ENCODE measurements around the gene FADS3. TPM values are rescaled to one million over a fixed set of nuclear protein-coding genes. Genes with fewer than 3 reads are reported as not detected.

The FADS3 gene
- total RNA-seq, 4 donors from 2014 or later, result 10.9 to 27.8 (median 18.3) TPM

GRCh38 chr11:61862714-61863547 lies 28.4 kb downstream of the FADS3 start:
- intact Hi-C loops (cut with DNase I; ENCODE audit: low total_unique reads), result no loop called here
- no peak for DNase-seq (ENCODE audit: low spot score in 2 of 2)
- WGBS, 2 donors, result 93 to 94% methylated on average over 18 of the region's 18 CpGs
- no peak overlapping the region for H3K4me3 ChIP-seq (ENCODE audit: low read depth, poor library complexity, severe bottlenecking)
- TF ChIP-seq CTCF (IDR thresholded peaks at IDR 0.05) (no peak), POLR2A (IDR thresholded peaks at IDR 0.05) (no peak)

- DNase-seq (ENCODE audit: low spot score in 2 of 2), result no peak
- TF ChIP-seq CTCF (IDR thresholded peaks at IDR 0.05) (no peak), POLR2A (IDR thresholded peaks at IDR 0.05) (no peak)
- no peak overlapping the region for H3K4me3 ChIP-seq (ENCODE audit: low read depth, poor library complexity, severe bottlenecking)
- intact Hi-C loops (cut with DNase I; ENCODE audit: low total_unique reads), result no loop called here
- WGBS, 2 donors, result 71 to 74% methylated on average over 9 of the region's 9 CpGs
Measured at GRCh38 chr11:61861634-61862033, 29.7 kb downstream of the FADS3 start.

GRCh38 chr11:61860054-61860903 lies 31.1 kb downstream of the FADS3 start:
- H3K4me3 ChIP-seq (ENCODE audit: low read depth, poor library complexity, severe bottlenecking), result no peak overlapping the region
- 57 to 69% methylated on average over 16 of the region's 16 CpGs for WGBS, 2 donors
- TF ChIP-seq POLR2A (IDR thresholded peaks at IDR 0.05), result no peak
- TF ChIP-seq CTCF (IDR thresholded peaks at IDR 0.05), result no peak
- DNase-seq (ENCODE audit: low spot score in 2 of 2), result peak in 1 of 2 donors; percentile 34
- intact Hi-C loops (cut with DNase I; ENCODE audit: low total_unique reads), result no loop called here

GRCh38 chr11:61855939-61856680 lies 35.2 kb downstream of the FADS3 start:
- 77 to 80% methylated on average over 10 to 12 of the region's 12 CpGs for WGBS, 2 donors
- intact Hi-C loops (cut with DNase I; ENCODE audit: low total_unique reads), result no loop called here
- no peak for TF ChIP-seq POLR2A (IDR thresholded peaks at IDR 0.05)
- TF ChIP-seq CTCF (IDR thresholded peaks at IDR 0.05), result no peak
- no peak overlapping the region for H3K4me3 ChIP-seq (ENCODE audit: low read depth, poor library complexity, severe bottlenecking)
- DNase-seq (ENCODE audit: low spot score in 2 of 2), result no peak

GRCh38 chr11:61854966-61855714 lies 36.2 kb downstream of the FADS3 start:
- H3K4me3 ChIP-seq (ENCODE audit: low read depth, poor library complexity, severe bottlenecking), result no peak overlapping the region
- no peak for TF ChIP-seq POLR2A (IDR thresholded peaks at IDR 0.05)
- no peak for TF ChIP-seq CTCF (IDR thresholded peaks at IDR 0.05)
- WGBS, 2 donors, result 87 to 90% methylated on average over 8 to 14 of the region's 14 CpGs
- intact Hi-C loops (cut with DNase I; ENCODE audit: low total_unique reads), result no loop called here
- no peak for DNase-seq (ENCODE audit: low spot score in 2 of 2)
